ENCODE measurements around the gene TRAPPC1.

DNA sequence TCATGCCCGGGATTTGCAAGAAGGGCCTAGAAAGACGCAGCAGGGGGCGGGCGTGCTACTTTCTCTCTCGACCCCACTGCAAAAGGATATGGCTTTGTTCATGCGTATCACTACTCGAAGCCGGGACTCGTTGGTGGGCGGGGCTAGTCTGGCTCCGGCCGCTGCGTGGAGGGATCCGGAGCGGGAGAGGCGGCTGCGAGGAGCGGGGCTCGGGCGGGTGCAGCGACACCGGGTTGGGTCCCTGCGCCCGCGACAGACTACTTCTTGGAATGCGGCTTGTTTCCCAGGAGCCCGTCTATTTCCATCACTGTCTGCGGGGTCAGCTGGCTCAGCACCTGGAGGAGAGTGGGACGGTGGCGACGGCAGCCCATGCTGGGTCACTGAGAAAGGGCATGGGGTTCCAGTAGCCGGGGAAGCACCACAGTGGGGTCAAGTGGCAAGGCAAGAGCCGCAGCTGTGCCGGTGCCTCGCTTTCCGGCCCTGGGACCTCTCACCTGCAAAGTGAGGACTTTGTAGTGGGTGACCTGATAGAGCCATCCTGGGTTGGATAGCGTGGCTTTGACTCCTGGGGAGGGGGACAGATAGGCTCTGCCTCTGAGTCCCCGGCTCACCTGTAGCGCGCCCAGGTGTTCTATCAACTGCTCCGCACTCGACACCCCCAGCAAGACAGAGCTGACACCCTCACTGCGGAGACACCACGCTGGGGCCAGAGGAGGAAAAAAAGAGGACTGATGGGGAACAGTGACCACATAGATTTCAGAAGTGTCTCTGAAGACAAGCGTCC, 8.7 kb downstream of the TRAPPC1 start:
- TF ChIP-seq, protein P1, sequence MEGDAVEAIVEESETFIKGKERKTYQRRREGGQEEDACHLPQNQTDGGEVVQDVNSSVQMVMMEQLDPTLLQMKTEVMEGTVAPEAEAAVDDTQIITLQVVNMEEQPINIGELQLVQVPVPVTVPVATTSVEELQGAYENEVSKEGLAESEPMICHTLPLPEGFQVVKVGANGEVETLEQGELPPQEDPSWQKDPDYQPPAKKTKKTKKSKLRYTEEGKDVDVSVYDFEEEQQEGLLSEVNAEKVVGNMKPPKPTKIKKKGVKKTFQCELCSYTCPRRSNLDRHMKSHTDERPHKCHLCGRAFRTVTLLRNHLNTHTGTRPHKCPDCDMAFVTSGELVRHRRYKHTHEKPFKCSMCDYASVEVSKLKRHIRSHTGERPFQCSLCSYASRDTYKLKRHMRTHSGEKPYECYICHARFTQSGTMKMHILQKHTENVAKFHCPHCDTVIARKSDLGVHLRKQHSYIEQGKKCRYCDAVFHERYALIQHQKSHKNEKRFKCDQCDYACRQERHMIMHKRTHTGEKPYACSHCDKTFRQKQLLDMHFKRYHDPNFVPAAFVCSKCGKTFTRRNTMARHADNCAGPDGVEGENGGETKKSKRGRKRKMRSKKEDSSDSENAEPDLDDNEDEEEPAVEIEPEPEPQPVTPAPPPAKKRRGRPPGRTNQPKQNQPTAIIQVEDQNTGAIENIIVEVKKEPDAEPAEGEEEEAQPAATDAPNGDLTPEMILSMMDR (IDR thresholded peaks at IDR 0.05; ENCODE audit: control extremely low read depth in 1 of 3, insufficient read depth in 1 of 3, low read depth in 1 of 3, low read length in 3 of 3): no peak
- TF ChIP-seq POLR2AphosphoS5 (IDR thresholded peaks at IDR 0.05; ENCODE audit: low read depth, low read length) (no peak; the same call in 1 of the 2 replicates), POLR2A (IDR thresholded peaks at IDR 0.05; ENCODE audit: control extremely low read depth in 1 of 2, low read depth in 2 of 2, low read length in 2 of 2) (no peak; a peak in 1 of 3 replicates), RAD21 (IDR thresholded peaks at IDR 0.05 in 1 of 2, conservative IDR thresholded peaks at IDR 0.05 in 1 of 2; ENCODE audit: low read depth in 2 of 2, low read length in 2 of 2) (no peak; a peak in 1 of 4 replicates), SRF (IDR thresholded peaks at IDR 0.05; ENCODE audit: low read depth, low read length) (no peak), TEAD4 (IDR thresholded peaks at IDR 0.05; ENCODE audit: low read depth, low read length) (peak; percentile 57; the same call in 1 of the 2 replicates), CBX5 (IDR thresholded peaks at IDR 0.05; ENCODE audit: low read depth, low read length) (no peak), TAF1 (IDR thresholded peaks at IDR 0.05; ENCODE audit: low read depth, low read length) (peak; percentile 72), YY1 (IDR thresholded peaks at IDR 0.05; ENCODE audit: low read depth, low read length) (0 out of 2 replicates have a peak, but pooled peaks have one; percentile 7), SIRT6 (IDR thresholded peaks at IDR 0.05; ENCODE audit: low read length) (no peak)
- TF ChIP-seq, protein P2, sequence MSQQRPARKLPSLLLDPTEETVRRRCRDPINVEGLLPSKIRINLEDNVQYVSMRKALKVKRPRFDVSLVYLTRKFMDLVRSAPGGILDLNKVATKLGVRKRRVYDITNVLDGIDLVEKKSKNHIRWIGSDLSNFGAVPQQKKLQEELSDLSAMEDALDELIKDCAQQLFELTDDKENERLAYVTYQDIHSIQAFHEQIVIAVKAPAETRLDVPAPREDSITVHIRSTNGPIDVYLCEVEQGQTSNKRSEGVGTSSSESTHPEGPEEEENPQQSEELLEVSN (IDR thresholded peaks at IDR 0.05): peak; percentile 85
